ENCODE results near the gene PKMYT1.
A peak's percentile ranks its signal among the peaks of the same experiment; 100 is the strongest.

The PKMYT1 gene

DNA sequence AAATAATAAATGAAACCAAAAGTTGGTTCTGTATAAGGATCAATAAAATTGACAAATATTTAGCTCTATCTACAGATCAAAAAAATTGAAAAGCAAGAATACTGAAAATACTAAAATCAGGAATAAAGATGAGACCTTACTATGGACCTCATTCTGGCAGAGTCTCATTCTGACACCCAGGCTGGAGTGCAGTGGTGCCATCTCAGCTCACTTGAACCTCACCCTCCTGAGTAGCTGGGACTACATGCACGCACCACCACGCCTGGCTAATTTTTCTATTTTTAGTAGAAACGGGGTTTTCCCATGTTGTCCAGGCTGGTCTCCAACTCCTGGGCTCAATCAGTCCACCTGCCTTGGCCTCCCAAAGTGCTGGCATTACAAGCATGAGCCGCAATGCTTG lies 38.2 kb downstream of the PKMYT1 start:
- TF ChIP-seq, protein P1, sequence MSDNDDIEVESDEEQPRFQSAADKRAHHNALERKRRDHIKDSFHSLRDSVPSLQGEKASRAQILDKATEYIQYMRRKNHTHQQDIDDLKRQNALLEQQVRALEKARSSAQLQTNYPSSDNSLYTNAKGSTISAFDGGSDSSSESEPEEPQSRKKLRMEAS (IDR thresholded peaks at IDR 0.05; ENCODE audit: low read depth, low read length) = no peak
- TF ChIP-seq, protein P2, sequence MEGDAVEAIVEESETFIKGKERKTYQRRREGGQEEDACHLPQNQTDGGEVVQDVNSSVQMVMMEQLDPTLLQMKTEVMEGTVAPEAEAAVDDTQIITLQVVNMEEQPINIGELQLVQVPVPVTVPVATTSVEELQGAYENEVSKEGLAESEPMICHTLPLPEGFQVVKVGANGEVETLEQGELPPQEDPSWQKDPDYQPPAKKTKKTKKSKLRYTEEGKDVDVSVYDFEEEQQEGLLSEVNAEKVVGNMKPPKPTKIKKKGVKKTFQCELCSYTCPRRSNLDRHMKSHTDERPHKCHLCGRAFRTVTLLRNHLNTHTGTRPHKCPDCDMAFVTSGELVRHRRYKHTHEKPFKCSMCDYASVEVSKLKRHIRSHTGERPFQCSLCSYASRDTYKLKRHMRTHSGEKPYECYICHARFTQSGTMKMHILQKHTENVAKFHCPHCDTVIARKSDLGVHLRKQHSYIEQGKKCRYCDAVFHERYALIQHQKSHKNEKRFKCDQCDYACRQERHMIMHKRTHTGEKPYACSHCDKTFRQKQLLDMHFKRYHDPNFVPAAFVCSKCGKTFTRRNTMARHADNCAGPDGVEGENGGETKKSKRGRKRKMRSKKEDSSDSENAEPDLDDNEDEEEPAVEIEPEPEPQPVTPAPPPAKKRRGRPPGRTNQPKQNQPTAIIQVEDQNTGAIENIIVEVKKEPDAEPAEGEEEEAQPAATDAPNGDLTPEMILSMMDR (IDR thresholded peaks at IDR 0.05; ENCODE audit: low read depth, low read length) = no peak
- TF ChIP-seq POLR2A (IDR thresholded peaks at IDR 0.05; ENCODE audit: extremely low read depth, insufficient read length) (no peak), MYC (IDR thresholded peaks at IDR 0.05; ENCODE audit: low read depth, low read length) (no peak)
- DNase-seq (ENCODE audit: low read depth) = no peak
- H3K4me3 ChIP-seq (ENCODE audit: low read depth, low read length) = no peak overlapping the region

DNA sequence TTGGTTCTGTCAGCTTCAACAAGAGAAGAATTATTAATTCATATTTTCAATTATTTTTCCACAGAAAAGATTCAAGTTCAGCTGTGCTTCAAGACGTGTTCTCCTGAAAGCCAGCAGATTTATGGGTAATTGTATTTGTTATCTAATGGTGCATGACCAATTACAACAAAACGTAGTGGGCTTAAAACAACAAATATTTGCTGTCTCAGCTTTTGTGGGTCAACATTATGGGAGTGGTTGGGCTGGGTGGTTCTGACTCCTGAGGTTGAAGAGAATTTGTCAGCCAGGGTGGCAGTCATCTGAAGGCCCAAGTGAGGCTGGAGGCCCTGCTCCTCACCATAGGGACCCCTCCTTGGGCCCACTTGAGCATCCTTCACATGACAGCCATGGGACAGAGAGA lies 40.3 kb downstream of the PKMYT1 start:
- TF ChIP-seq, protein P2 (IDR thresholded peaks at IDR 0.05; ENCODE audit: low read depth, low read length) = no peak
- TF ChIP-seq MYC (IDR thresholded peaks at IDR 0.05; ENCODE audit: low read depth, low read length) (no peak), POLR2A (IDR thresholded peaks at IDR 0.05; ENCODE audit: extremely low read depth, insufficient read length) (no peak)
- H3K4me3 ChIP-seq (ENCODE audit: low read depth, low read length) = no peak overlapping the region
- no peak for DNase-seq (ENCODE audit: low read depth)

DNA sequence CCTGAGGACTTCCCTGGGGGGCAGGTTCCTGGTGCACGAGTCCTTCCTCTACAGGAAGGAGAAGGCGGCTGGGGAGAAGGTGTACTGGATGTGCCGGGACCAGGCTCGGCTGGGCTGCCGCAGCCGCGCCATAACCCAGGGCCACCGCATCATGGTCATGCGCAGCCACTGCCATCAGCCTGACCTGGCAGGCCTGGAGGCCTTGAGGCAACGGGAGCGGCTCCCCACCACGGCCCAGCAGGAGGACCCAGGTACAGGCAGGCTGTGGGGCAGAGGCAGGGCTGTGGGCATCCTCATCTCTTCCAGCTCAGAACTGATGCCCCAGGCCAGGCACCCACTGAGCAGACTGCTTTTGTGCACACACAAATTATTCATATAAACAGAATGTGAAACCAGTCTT lies 42.0 kb downstream of the PKMYT1 start:
- H3K4me3 ChIP-seq (ENCODE audit: low read depth, low read length) = no peak overlapping the region
- no peak for DNase-seq (ENCODE audit: low read depth)
- TF ChIP-seq MYC (IDR thresholded peaks at IDR 0.05; ENCODE audit: low read depth, low read length) = no peak
- TF ChIP-seq, protein P2 (IDR thresholded peaks at IDR 0.05; ENCODE audit: low read depth, low read length) = no peak

DNA sequence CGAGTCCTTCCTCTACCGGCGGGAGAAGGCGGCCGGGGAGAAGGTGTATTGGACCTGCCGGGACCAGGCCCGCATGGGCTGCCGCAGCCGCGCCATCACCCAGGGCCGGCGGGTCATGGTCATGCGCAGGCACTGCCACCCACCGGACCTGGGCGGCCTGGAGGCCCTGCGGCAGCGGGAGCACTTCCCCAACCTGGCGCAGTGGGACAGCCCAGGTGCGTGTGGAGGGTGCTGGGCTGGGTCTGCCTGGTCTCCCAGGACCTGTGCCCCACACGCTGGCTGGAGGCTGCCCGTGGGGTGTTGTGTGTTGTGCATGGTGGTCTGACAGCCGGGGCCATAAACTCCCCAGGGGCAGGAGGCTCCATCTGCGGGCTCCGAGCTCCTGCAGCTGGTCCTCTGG lies 43.1 kb downstream of the PKMYT1 start:
- DNase-seq (ENCODE audit: low read depth) = no peak
- no peak overlapping the region for H3K4me3 ChIP-seq (ENCODE audit: low read depth, low read length)
- TF ChIP-seq MYC (IDR thresholded peaks at IDR 0.05; ENCODE audit: low read depth, low read length) (no peak), POLR2A (IDR thresholded peaks at IDR 0.05; ENCODE audit: extremely low read depth, insufficient read length) (no peak)
- TF ChIP-seq, protein P1 (IDR thresholded peaks at IDR 0.05; ENCODE audit: low read depth, low read length) = no peak
- TF ChIP-seq, protein P2 (IDR thresholded peaks at IDR 0.05; ENCODE audit: low read depth, low read length) = no peak

DNA sequence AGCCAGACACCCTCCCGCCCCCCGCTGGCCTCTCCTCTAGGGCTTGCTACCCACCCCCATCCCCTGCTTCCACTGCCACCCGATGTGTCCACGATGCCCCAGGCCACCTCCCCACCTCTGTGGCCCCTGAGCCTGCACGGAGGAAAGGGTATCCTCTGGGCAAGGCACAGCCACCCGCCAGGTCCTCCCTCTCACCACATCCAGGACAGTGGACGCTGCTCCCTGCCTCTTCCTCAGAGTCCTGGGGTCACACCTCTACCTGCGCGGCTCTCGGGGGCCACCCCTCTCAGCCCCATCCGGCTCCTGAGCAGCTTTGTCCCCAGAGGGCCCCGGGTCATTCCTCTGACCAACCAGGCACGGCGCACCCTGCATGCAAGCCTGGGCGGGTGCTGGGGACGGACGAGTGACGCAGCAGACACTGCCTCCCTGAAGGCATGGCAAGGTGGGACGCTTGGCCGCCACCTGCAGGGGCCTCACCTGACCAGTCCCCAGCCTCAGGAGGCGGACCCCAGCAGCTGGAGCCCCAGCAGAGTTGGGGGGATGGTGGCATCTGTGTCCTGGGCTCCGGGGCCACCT lies 43.7 kb downstream of the PKMYT1 start:
- no peak overlapping the region for H3K4me3 ChIP-seq (ENCODE audit: low read depth, low read length)
- TF ChIP-seq, protein P2 (IDR thresholded peaks at IDR 0.05; ENCODE audit: low read depth, low read length) = no peak
- TF ChIP-seq, protein P1 (IDR thresholded peaks at IDR 0.05; ENCODE audit: low read depth, low read length) = no peak
- TF ChIP-seq POLR2A (IDR thresholded peaks at IDR 0.05; ENCODE audit: extremely low read depth, insufficient read length) = no peak
- TF ChIP-seq MYC (IDR thresholded peaks at IDR 0.05; ENCODE audit: low read depth, low read length) = no peak
- no peak for DNase-seq (ENCODE audit: low read depth)

DNA sequence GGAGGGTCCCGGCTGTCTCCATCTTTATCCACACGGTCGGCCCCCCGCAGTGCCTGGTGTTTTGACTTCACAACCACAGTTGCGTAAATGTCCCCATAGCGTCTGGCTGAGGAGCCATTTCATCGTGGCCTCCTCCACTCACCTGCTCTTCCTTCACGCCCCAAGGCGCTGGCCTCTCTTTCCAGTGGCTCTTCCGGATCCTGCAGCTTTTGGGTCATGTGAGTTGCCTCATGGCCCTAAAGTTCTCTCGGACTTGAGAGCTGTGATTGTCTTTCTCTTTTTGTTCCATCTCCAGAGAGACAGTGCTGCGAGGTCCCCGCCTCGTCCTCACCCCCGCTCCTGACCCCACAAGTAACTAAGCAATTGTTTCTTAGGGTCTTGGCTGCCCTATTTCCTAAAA lies 45.8 kb downstream of the PKMYT1 start:
- no peak overlapping the region for H3K4me3 ChIP-seq (ENCODE audit: low read depth, low read length)
- TF ChIP-seq POLR2A (IDR thresholded peaks at IDR 0.05; ENCODE audit: extremely low read depth, insufficient read length) (no peak), MYC (IDR thresholded peaks at IDR 0.05; ENCODE audit: low read depth, low read length) (no peak)
- TF ChIP-seq, protein P2 (IDR thresholded peaks at IDR 0.05; ENCODE audit: low read depth, low read length) = no peak
- TF ChIP-seq, protein P1 (IDR thresholded peaks at IDR 0.05; ENCODE audit: low read depth, low read length) = no peak
- peak; percentile 26 for DNase-seq (ENCODE audit: low read depth)
